GM23338 (cell line): Measurements from ENCODE around the gene TJP1. TPM values are rescaled to one million over a fixed set of nuclear protein-coding genes. Genes with fewer than 3 reads are reported as not detected.

Source experiments
- ATAC-seq: fragments of 200-7000 bp; cut with Tn5 transposase; 3 replicates; pipeline ENCODE4 v1.9.1; 2020
- DNase-seq: peaks from one replicate; pipeline ENCODE4 v3.0.0-alpha.2; 2015; ENCODE audit warnings: low spot score
- H2AFZ ChIP-seq: fragments of 200-600 bp; sonication (generic); 2 replicates; pipeline ENCODE4 v1.8.0; 2016; ENCODE audit warnings: antibody characterized with exemption, mild to moderate bottlenecking, moderate library complexity
- H3F3A ChIP-seq: fragments of 200-600 bp; sonication (generic); replicated peaks from 2 replicates; pipeline ENCODE4 v1.8.0; 2017; ENCODE audit warnings: antibody characterized with exemption, mixed run types, low read depth
- H3K27ac ChIP-seq: fragments of 200-600 bp; sonication (generic); 2 replicates; pipeline ENCODE4 v1.6.1; 2016; ENCODE audit warnings: low read depth
- H3K27me3 ChIP-seq: fragments of 200-600 bp; sonication (generic); 2 replicates; pipeline ENCODE4 v1.8.0; 2016; ENCODE audit warnings: mild to moderate bottlenecking, mixed run types, moderate library complexity; ENCODE audit not compliant: insufficient read depth
- H3K36me3 ChIP-seq: fragments of 200-600 bp; sonication (generic); 2 replicates; pipeline ENCODE4 v1.8.0; 2016; ENCODE audit warnings: mild to moderate bottlenecking; ENCODE audit not compliant: insufficient read depth
- H3K4me1 ChIP-seq: fragments of 200-600 bp; sonication (generic); 2 replicates; pipeline ENCODE4 v1.8.0; 2016; ENCODE audit warnings: mild to moderate bottlenecking, moderate library complexity; ENCODE audit not compliant: insufficient read depth
- H3K4me2 ChIP-seq: fragments of 200-600 bp; sonication (generic); 2 replicates; pipeline ENCODE4 v1.7.1; 2017; ENCODE audit warnings: mixed run types
- H3K4me3 ChIP-seq: fragments of 200-600 bp; sonication (generic); 2 replicates; pipeline ENCODE4 v1.6.1; 2016; ENCODE audit warnings: mixed run types
- H3K79me2 ChIP-seq: fragments of 200-600 bp; sonication (generic); replicated peaks from 2 replicates; pipeline ENCODE4 v1.8.0; 2017; ENCODE audit warnings: mild to moderate bottlenecking; ENCODE audit not compliant: insufficient read depth
- H3K9me2 ChIP-seq: fragments of 200-600 bp; sonication (generic); 2 replicates; pipeline ENCODE4 v1.8.0; 2017; ENCODE audit not compliant: insufficient read depth
- H4K20me1 ChIP-seq: fragments of 200-600 bp; sonication (generic); replicated peaks from 2 replicates; pipeline ENCODE4 v1.8.0; 2017; ENCODE audit warnings: mild to moderate bottlenecking; ENCODE audit not compliant: insufficient read depth
- H3K27ac Mint-ChIP-seq: 2 replicates; pipeline ENCODE4 v1.8.0; 2020; ENCODE audit warnings: inconsistent platforms, mild to moderate bottlenecking, moderate library complexity, mixed read lengths
- H3K27me3 Mint-ChIP-seq: 3 replicates; pipeline ENCODE4 v1.8.0; 2022; ENCODE audit warnings: low read depth, mild to moderate bottlenecking, moderate library complexity, mixed read lengths, inconsistent platforms; ENCODE audit not compliant: insufficient read depth, poor library complexity
- H3K36me3 Mint-ChIP-seq: 3 replicates; pipeline ENCODE4 v1.8.0; 2021; ENCODE audit warnings: low read depth, mild to moderate bottlenecking, inconsistent platforms, moderate library complexity, mixed read lengths
- H3K4me1 Mint-ChIP-seq: 3 replicates; pipeline ENCODE4 v1.8.0; 2020; ENCODE audit warnings: mild to moderate bottlenecking, inconsistent platforms, mixed read lengths
- H3K4me3 Mint-ChIP-seq: 3 replicates; pipeline ENCODE4 v1.8.0; 2021; ENCODE audit warnings: moderate library complexity, mild to moderate bottlenecking, inconsistent platforms, mixed read lengths
- H3K9me3 Mint-ChIP-seq: 3 replicates; pipeline ENCODE4 v1.8.0; 2020; ENCODE audit warnings: moderate library complexity, mild to moderate bottlenecking, inconsistent platforms, mixed read lengths
- CREB1 ChIP-seq: fragments of 250-450 bp; sonication (Bioruptor Pico); IDR thresholded peaks from 2 replicates; pipeline ENCODE4 v1.5.0; 2020; ENCODE audit warnings: low read depth, mild to moderate bottlenecking, moderate library complexity
- CTCF ChIP-seq, 2 experiments: fragments of 200-600 bp in 1 of 2; sonication (generic) in 1 of 2; conservative IDR thresholded peaks; 2 replicates each; pipeline versions ENCODE4 v1.5.1 to v1.6.1; 2016 to 2017; ENCODE audit warnings: antibody characterized with exemption in 2 of 2, low read depth in 2 of 2, mild to moderate bottlenecking in 2 of 2, moderate library complexity in 1 of 2
- ETS1 ChIP-seq: IDR thresholded peaks from 2 replicates; pipeline ENCODE4 v1.6.1; 2016; ENCODE audit warnings: antibody characterized with exemption
- EZH2 ChIP-seq: fragments of 200-600 bp; sonication (generic); IDR thresholded peaks from one replicate; pipeline ENCODE4 v1.8.0; 2017; ENCODE audit warnings: antibody characterized with exemption, mild to moderate bottlenecking, low read depth; ENCODE audit not compliant: unreplicated experiment
- EZH2phosphoT487 ChIP-seq: fragments of 200-600 bp; sonication (generic); IDR thresholded peaks from one replicate; pipeline ENCODE4 v1.8.1; 2018; ENCODE audit warnings: antibody characterized with exemption; ENCODE audit not compliant: unreplicated experiment
- JUNB ChIP-seq: IDR thresholded peaks from one replicate; pipeline ENCODE4 v1.6.1; 2016; ENCODE audit warnings: antibody characterized with exemption; ENCODE audit not compliant: unreplicated experiment
- NANOG ChIP-seq: IDR thresholded peaks from 2 replicates; pipeline ENCODE4 v1.6.1; 2016; ENCODE audit warnings: antibody characterized with exemption, borderline replicate concordance
- POLR2AphosphoS5 ChIP-seq: IDR thresholded peaks from 2 replicates; pipeline ENCODE4 v1.6.1; 2016; ENCODE audit warnings: antibody characterized with exemption, low read depth
- REST ChIP-seq: IDR thresholded peaks from one replicate; pipeline ENCODE4 v1.6.1; 2018; ENCODE audit warnings: antibody characterized with exemption; ENCODE audit not compliant: unreplicated experiment
- STAT1 ChIP-seq: IDR thresholded peaks from one replicate; pipeline ENCODE4 v1.6.1; 2016; ENCODE audit warnings: antibody characterized with exemption; ENCODE audit not compliant: unreplicated experiment
- ZNF114 ChIP-seq: fragments of 250-450 bp; sonication (Bioruptor Pico); IDR thresholded peaks from 2 replicates; pipeline ENCODE4 v1.5.0; 2020; ENCODE audit warnings: mild to moderate bottlenecking, moderate library complexity
- ZNF331 ChIP-seq: fragments of 250-450 bp; sonication (Bioruptor Pico); IDR thresholded peaks from 2 replicates; pipeline ENCODE4 v1.5.0; 2020; ENCODE audit warnings: low read depth, mild to moderate bottlenecking, moderate library complexity
- polyA plus RNA-seq: library from polyadenylated mRNA; unstranded; fragments of >200 nt; fragmentation: Nextera tagmentation; extraction: Ambion mirVana; gene quantifications from 2 replicates; pipeline ENCODE4 v1.2.1, GENCODE V29; 2016
- total RNA-seq: library from RNA; depleted of rRNA; stranded (reverse); fragments of >200 nt; shearing (Covaris generic); gene quantifications from 2 replicates; pipeline ENCODE4 v1.2.3, GENCODE V29; 2014
- TF ChIP-seq, protein P1 (sequence below): fragments of 250-450 bp; sonication (Bioruptor Pico); IDR thresholded peaks from 2 replicates; pipeline ENCODE4 v1.5.0; 2020; ENCODE audit warnings: mild to moderate bottlenecking, moderate library complexity

TJP1 gene
- total and polyA plus RNA-seq, 2 experiments from 2014 or later: 76.2 to 116 TPM

- ATAC-seq: no peak
- TF ChIP-seq POLR2AphosphoS5 (no peak), CREB1 (CRISPR knock-in tag) (no peak), CTCF (conservative IDR thresholded peaks at IDR 0.05; ENCODE audit: low read depth in 2 of 2) (no peak), EZH2 (no peak), EZH2phosphoT487 (no peak), ETS1 (no peak), ZNF114 (CRISPR knock-in tag) (no peak), REST (no peak), ZNF331 (CRISPR knock-in tag) (no peak), STAT1 (no peak), JUNB (no peak), NANOG (no peak)
- TF ChIP-seq, protein P1, sequence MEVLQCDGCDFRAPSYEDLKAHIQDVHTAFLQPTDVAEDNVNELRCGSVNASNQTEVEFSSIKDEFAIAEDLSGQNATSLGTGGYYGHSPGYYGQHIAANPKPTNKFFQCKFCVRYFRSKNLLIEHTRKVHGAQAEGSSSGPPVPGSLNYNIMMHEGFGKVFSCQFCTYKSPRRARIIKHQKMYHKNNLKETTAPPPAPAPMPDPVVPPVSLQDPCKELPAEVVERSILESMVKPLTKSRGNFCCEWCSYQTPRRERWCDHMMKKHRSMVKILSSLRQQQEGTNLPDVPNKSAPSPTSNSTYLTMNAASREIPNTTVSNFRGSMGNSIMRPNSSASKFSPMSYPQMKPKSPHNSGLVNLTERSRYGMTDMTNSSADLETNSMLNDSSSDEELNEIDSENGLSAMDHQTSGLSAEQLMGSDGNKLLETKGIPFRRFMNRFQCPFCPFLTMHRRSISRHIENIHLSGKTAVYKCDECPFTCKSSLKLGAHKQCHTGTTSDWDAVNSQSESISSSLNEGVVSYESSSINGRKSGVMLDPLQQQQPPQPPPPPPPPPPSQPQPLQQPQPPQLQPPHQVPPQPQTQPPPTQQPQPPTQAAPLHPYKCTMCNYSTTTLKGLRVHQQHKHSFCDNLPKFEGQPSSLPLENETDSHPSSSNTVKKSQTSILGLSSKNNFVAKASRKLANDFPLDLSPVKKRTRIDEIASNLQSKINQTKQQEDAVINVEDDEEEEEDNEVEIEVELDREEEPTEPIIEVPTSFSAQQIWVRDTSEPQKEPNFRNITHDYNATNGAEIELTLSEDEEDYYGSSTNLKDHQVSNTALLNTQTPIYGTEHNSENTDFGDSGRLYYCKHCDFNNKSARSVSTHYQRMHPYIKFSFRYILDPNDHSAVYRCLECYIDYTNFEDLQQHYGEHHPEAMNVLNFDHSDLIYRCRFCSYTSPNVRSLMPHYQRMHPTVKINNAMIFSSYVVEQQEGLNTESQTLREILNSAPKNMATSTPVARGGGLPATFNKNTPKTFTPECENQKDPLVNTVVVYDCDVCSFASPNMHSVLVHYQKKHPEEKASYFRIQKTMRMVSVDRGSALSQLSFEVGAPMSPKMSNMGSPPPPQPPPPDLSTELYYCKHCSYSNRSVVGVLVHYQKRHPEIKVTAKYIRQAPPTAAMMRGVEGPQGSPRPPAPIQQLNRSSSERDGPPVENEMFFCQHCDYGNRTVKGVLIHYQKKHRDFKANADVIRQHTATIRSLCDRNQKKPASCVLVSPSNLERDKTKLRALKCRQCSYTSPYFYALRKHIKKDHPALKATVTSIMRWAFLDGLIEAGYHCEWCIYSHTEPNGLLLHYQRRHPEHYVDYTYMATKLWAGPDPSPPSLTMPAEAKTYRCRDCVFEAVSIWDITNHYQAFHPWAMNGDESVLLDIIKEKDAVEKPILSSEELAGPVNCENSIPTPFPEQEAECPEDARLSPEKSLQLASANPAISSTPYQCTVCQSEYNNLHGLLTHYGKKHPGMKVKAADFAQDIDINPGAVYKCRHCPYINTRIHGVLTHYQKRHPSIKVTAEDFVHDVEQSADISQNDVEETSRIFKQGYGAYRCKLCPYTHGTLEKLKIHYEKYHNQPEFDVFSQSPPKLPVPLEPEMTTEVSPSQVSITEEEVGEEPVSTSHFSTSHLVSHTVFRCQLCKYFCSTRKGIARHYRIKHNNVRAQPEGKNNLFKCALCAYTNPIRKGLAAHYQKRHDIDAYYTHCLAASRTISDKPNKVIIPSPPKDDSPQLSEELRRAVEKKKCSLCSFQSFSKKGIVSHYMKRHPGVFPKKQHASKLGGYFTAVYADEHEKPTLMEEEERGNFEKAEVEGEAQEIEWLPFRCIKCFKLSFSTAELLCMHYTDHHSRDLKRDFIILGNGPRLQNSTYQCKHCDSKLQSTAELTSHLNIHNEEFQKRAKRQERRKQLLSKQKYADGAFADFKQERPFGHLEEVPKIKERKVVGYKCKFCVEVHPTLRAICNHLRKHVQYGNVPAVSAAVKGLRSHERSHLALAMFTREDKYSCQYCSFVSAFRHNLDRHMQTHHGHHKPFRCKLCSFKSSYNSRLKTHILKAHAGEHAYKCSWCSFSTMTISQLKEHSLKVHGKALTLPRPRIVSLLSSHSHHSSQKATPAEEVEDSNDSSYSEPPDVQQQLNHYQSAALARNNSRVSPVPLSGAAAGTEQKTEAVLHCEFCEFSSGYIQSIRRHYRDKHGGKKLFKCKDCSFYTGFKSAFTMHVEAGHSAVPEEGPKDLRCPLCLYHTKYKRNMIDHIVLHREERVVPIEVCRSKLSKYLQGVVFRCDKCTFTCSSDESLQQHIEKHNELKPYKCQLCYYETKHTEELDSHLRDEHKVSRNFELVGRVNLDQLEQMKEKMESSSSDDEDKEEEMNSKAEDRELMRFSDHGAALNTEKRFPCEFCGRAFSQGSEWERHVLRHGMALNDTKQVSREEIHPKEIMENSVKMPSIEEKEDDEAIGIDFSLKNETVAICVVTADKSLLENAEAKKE (CRISPR knock-in tag): no peak
- Histone ChIP-seq H3K36me3 (no peaks in the 10 kb centered on the region), H3K4me2 (no peak overlapping the region), H3K79me2 (no peaks in the 10 kb centered on the region), H3F3A (no peaks in the 10 kb centered on the region), H2AFZ (peak overlapping the region; percentile 74), H3K4me1 (no peaks in the 10 kb centered on the region), H3K4me3 (no peak overlapping the region), H3K9me2 (no peaks in the 10 kb centered on the region), H3K27me3 (no peaks in the 10 kb centered on the region), H4K20me1 (no peaks in the 10 kb centered on the region), H3K27ac (no peak overlapping the region)
- Mint-ChIP-seq H3K36me3 (no peaks in the 10 kb centered on the region), H3K27me3 (peaks cover 3% of the 10 kb centered on the region), H3K9me3 (no peaks in the 10 kb centered on the region; the same call in 2 of the 3 replicates), H3K4me1 (no peaks in the 10 kb centered on the region), H3K4me3 (no peak overlapping the region), H3K27ac (no peak overlapping the region)
- DNase-seq: no peak
Observed at GRCh38 chr15:29835301-29835700, 13.0 kb upstream of the TJP1 start.
